HepG2 (cell line): Measurements from ENCODE around the gene APOA1. TPM values are rescaled to one million over a fixed set of nuclear protein-coding genes. Genes with fewer than 3 reads are reported as not detected.

ENCODE experiments used
- ATAC-seq: fragments of 200-7000 bp; cut with Tn5 transposase; 3 replicates; pipeline ENCODE4 v1.9.1; 2020; ENCODE audit warnings: mild to moderate bottlenecking, moderate library complexity
- BruUV-seq: library from RNA; stranded (reverse); fragments of 400-500 nt; replicated peaks from 2 replicates; lab custom pipeline; 2021; lab: Mats Ljungman, UMichigan
- CTCF ChIA-PET: fragments of 300-600 bp; formaldehyde crosslinking; extraction: SDS; loops from one replicate; lab custom pipeline; 2021; ENCODE audit warnings: low total read pairs, inconsistent platforms, low intra/inter-chr PET ratio; lab: Yijun Ruan, JAX
- POLR2A ChIA-PET: fragments of 350-600 bp; sonication (Branson Sonifier 250); formaldehyde crosslinking; loops from one replicate; lab custom pipeline; 2020; ENCODE audit warnings: antibody characterized with exemption, inconsistent platforms; lab: Yijun Ruan, JAX
- DNase-seq: peaks from one replicate; pipeline ENCODE4 v3.0.0-alpha.2; 2015; ENCODE audit warnings: low spot score
- FAIRE-seq: peaks from 3 replicates; lab custom pipeline; 2011; peaks lifted over from hg19 to GRCh38; lab: Jason Lieb, UNC
- H2AFZ ChIP-seq: one replicate; pipeline ENCODE4 v1.6.1; 2011; ENCODE audit warnings: low read length, inconsistent platforms
- H3K27ac ChIP-seq: fragments of 300-600 bp; 3 replicates; pipeline ENCODE4 v1.8.0; 2011; ENCODE audit warnings: mixed run types, mild to moderate bottlenecking, mixed read lengths, low read length, inconsistent platforms; ENCODE audit not compliant: insufficient read depth; ENCODE audit errors: extremely low read length
- H3K27me3 ChIP-seq, 2 experiments: fragments of 200-600 bp in 1 of 2; 2 replicates in 1 of 2; 3 replicates in 1 of 2; pipeline versions ENCODE4 v1.6.0 to v1.8.0; 2011; ENCODE audit warnings: low read length in 2 of 2, mild to moderate bottlenecking in 2 of 2, moderate library complexity in 2 of 2, inconsistent platforms in 1 of 2; ENCODE audit not compliant: insufficient read depth in 2 of 2, control insufficient read depth in 1 of 2
- H3K36me3 ChIP-seq, 2 experiments: fragments of 200-600 bp in 1 of 2; replicated peaks in 1 of 2; 2 replicates in 1 of 2; 3 replicates in 1 of 2; pipeline versions ENCODE4 v1.5.1 to v1.8.0; 2011; ENCODE audit warnings: low read length in 2 of 2, inconsistent platforms in 1 of 2; ENCODE audit not compliant: insufficient read depth in 2 of 2, control insufficient read depth in 1 of 2
- H3K4me1 ChIP-seq: 2 replicates; pipeline ENCODE4 v1.5.1; 2012; ENCODE audit warnings: low read length, inconsistent platforms; ENCODE audit not compliant: insufficient read depth
- H3K4me2 ChIP-seq: 2 replicates; pipeline ENCODE4 v1.6.0; 2011; ENCODE audit warnings: low read depth, low read length, inconsistent platforms
- H3K4me3 ChIP-seq, 3 experiments: fragments of 200-600 bp in 1 of 3; sonication (generic), shearing (Covaris generic) in 1 of 3; replicated peaks in 1 of 3; 2 replicates each; pipeline ENCODE4 v1.5.1; 2011 to 2016; ENCODE audit warnings: low read length in 3 of 3, inconsistent platforms in 2 of 3, low read depth in 2 of 3, mild to moderate bottlenecking in 2 of 3, control low read depth in 1 of 3, mixed read lengths in 1 of 3; ENCODE audit not compliant: insufficient read depth in 1 of 3
- H3K79me2 ChIP-seq: one replicate; pipeline ENCODE4 v1.6.1; 2011; ENCODE audit warnings: low read length, inconsistent platforms; ENCODE audit not compliant: insufficient read depth
- H3K9ac ChIP-seq: 2 replicates; pipeline ENCODE4 v1.6.0; 2011; ENCODE audit warnings: mild to moderate bottlenecking, low read depth, low read length, inconsistent platforms; ENCODE audit not compliant: insufficient read depth
- H3K9me3 ChIP-seq: 2 replicates; pipeline ENCODE4 v1.5.1; 2012; ENCODE audit warnings: mild to moderate bottlenecking, low read length
- H4K20me1 ChIP-seq: 2 replicates; pipeline ENCODE4 v1.6.0; 2011; ENCODE audit warnings: inconsistent platforms, mild to moderate bottlenecking, low read length, moderate library complexity; ENCODE audit not compliant: insufficient read depth
- ASH2L ChIP-seq: fragments of 300-600, 200-600 bp; sonication (generic); IDR thresholded peaks from 2 replicates; pipeline ENCODE4 v1.7.0; 2017; ENCODE audit warnings: low read depth, mild to moderate bottlenecking, moderate library complexity, mixed read lengths, low read length; ENCODE audit not compliant: insufficient read length
- CHD4 ChIP-seq: fragments of 200-600 bp; sonication (generic); IDR thresholded peaks from 2 replicates; pipeline ENCODE4 v1.7.0; 2017; ENCODE audit warnings: mild to moderate bottlenecking, low read length, borderline replicate concordance
- KAT8 ChIP-seq: IDR thresholded peaks from 2 replicates; pipeline ENCODE4 v1.6.1; 2016; ENCODE audit warnings: missing genetic modification reagents, missing compliant biosample characterization
- RBAK ChIP-seq: sonication (generic); formaldehyde crosslinking; IDR thresholded peaks from 2 replicates; pipeline ENCODE4 v1.5.1; 2020; ENCODE audit warnings: mild to moderate bottlenecking, missing genetic modification reagents
- SOX6 ChIP-seq, 2 experiments: fragments of 450-650 bp in 1 of 2; sonication (generic) in 1 of 2; formaldehyde crosslinking in 1 of 2; IDR thresholded peaks; 2 replicates each; pipeline versions ENCODE4 v1.4.0 to v1.6.1; 2017 to 2020; ENCODE audit warnings: antibody characterized with exemption in 1 of 2, mild to moderate bottlenecking in 1 of 2, missing genetic modification reagents in 1 of 2
- SP2 ChIP-seq: sonication (generic); formaldehyde crosslinking; IDR thresholded peaks from 2 replicates; pipeline ENCODE4 v1.5.1; 2020; ENCODE audit warnings: mild to moderate bottlenecking, missing genetic modification reagents
- STAG1 ChIP-seq: sonication (generic); formaldehyde crosslinking; IDR thresholded peaks from 2 replicates; pipeline ENCODE4 v1.4.0; 2020; ENCODE audit warnings: missing genetic modification reagents
- ZBTB1 ChIP-seq: sonication (generic); formaldehyde crosslinking; IDR thresholded peaks from 2 replicates; pipeline ENCODE4 v1.4.0; 2020; ENCODE audit warnings: missing genetic modification reagents, borderline replicate concordance
- ZNF101 ChIP-seq: sonication (generic); formaldehyde crosslinking; IDR thresholded peaks from 2 replicates; pipeline ENCODE4 v1.4.0; 2020; ENCODE audit warnings: mild to moderate bottlenecking, low read depth, missing genetic modification reagents, borderline replicate concordance
- ZNF17 ChIP-seq: sonication (generic); formaldehyde crosslinking; IDR thresholded peaks from 2 replicates; pipeline ENCODE4 v1.5.0; 2020; ENCODE audit warnings: mild to moderate bottlenecking, missing genetic modification reagents
- ZNF441 ChIP-seq: sonication (generic); formaldehyde crosslinking; IDR thresholded peaks from 2 replicates; pipeline ENCODE4 v1.7.0; 2021; ENCODE audit warnings: missing genetic modification reagents, borderline replicate concordance
- ZNF562 ChIP-seq: sonication (generic); formaldehyde crosslinking; IDR thresholded peaks from 2 replicates; pipeline ENCODE4 v1.8.0; 2022; ENCODE audit warnings: missing genetic modification reagents, borderline replicate concordance
- ZNF720 ChIP-seq: sonication (generic); formaldehyde crosslinking; IDR thresholded peaks from 2 replicates; pipeline ENCODE4 v1.4.0; 2020; ENCODE audit warnings: missing genetic modification reagents
- WGBS: methylation state at CpG from one replicate; pipeline ENCODE4 v1.1.6; 2017; ENCODE audit warnings: low lambda C conversion rate; 5-methylcytosine and 5-hydroxymethylcytosine counted together
- in situ Hi-C: cut with HindIII; loops from 2 replicates; pipeline ENCODE4 v1.10.0; 2017; ENCODE audit warnings: low pct_unique_long_range_greater_than_20kb; ENCODE audit not compliant: extremely low pct_ligation_motif_present
- intact Hi-C: fragments of 100-400 bp; cut with micrococcal nuclease; formaldehyde crosslinking; loops from one replicate; pipeline ENCODE4 v1.10.0; 2022; ENCODE audit not compliant: unreplicated experiment
- polyA plus RNA-seq, 8 experiments: library from polyadenylated mRNA; depleted of rRNA in 3 of 8; stranded (reverse) in 7 of 8; unstranded in 1 of 8; fragments of >200 nt; fragmentation: Illumina TruSeq in 4 of 8; extraction: Trizol in 4 of 8; gene quantifications; 2 replicates each; pipeline versions ENCODE4 v1.2.1 to v1.2.3, GENCODE V29; 2011 to 2016; ENCODE audit warnings: low read depth in 4 of 8, missing spikeins in 1 of 8, mixed read lengths in 1 of 8; ENCODE audit not compliant: insufficient read depth in 1 of 8
- total RNA-seq, 5 experiments: library from RNA; depleted of rRNA; stranded (reverse); fragments of >200 nt; fragmentation: Illumina TruSeq; extraction: Trizol; gene quantifications; 2 replicates each; pipeline ENCODE4 v1.2.3, GENCODE V29; 2016; ENCODE audit warnings: low read depth in 1 of 5
- TF ChIP-seq, protein P1 (sequence below): sonication (generic); formaldehyde crosslinking; IDR thresholded peaks from 2 replicates; pipeline ENCODE4 v1.4.0; 2020; ENCODE audit warnings: missing genetic modification reagents, borderline replicate concordance

The APOA1 gene
- total and polyA plus RNA-seq, 2 of the 13 experiments (the other 11 are each of a cell fraction or from before 2014, with no cell fraction given): 1,973 to 5,485 TPM

- TF ChIP-seq ZNF720 (no peak), ZNF17 (CRISPR knock-in tag) (no peak), ZNF441 (no peak), RBAK (no peak), ZNF562 (CRISPR knock-in tag) (no peak)
- TF ChIP-seq, protein P1, sequence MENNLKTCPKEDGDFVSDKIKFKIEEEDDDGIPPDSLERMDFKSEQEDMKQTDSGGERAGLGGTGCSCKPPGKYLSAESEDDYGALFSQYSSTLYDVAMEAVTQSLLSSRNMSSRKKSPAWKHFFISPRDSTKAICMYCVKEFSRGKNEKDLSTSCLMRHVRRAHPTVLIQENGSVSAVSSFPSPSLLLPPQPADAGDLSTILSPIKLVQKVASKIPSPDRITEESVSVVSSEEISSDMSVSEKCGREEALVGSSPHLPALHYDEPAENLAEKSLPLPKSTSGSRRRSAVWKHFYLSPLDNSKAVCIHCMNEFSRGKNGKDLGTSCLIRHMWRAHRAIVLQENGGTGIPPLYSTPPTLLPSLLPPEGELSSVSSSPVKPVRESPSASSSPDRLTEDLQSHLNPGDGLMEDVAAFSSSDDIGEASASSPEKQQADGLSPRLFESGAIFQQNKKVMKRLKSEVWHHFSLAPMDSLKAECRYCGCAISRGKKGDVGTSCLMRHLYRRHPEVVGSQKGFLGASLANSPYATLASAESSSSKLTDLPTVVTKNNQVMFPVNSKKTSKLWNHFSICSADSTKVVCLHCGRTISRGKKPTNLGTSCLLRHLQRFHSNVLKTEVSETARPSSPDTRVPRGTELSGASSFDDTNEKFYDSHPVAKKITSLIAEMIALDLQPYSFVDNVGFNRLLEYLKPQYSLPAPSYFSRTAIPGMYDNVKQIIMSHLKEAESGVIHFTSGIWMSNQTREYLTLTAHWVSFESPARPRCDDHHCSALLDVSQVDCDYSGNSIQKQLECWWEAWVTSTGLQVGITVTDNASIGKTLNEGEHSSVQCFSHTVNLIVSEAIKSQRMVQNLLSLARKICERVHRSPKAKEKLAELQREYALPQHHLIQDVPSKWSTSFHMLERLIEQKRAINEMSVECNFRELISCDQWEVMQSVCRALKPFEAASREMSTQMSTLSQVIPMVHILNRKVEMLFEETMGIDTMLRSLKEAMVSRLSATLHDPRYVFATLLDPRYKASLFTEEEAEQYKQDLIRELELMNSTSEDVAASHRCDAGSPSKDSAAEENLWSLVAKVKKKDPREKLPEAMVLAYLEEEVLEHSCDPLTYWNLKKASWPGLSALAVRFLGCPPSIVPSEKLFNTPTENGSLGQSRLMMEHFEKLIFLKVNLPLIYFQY: no peak
- TF ChIP-seq, all 625 proteins: peak for 0
Observed at GRCh38 chr11:116821050-116821918, 16.1 kb downstream of the APOA1 start (continued).

GRCh38 chr11:116819049-116819448, 18.4 kb downstream of the APOA1 start:
- in situ Hi-C loops: no loop called here
- ChIA-PET POLR2A (interaction anchor here (0.9 to 3.5 kb wide), 2 partner anchors 10 to 11 kb away, joined by 3 to 21 read pairs; partner anchors contain the start of gene APOC3), CTCF (no interaction called here)
- H3K27me3 ChIP-seq: no peaks in the 10 kb centered on the region
- no peaks in the 10 kb centered on the region for H3K79me2 ChIP-seq
- no peak overlapping the region for H3K9ac ChIP-seq
- intact Hi-C loops: no loop called here
- no peak overlapping the region for H3K27ac ChIP-seq
- no peak for ATAC-seq
- TF ChIP-seq KAT8 (no peak), STAG1 (CRISPR knock-in tag) (no peak), SP2 (CRISPR knock-in tag) (no peak), CHD4 (no peak), ASH2L (no peak), ZBTB1 (CRISPR knock-in tag) (no peak), ZNF101 (no peak), SOX6 (IDR thresholded peaks at IDR 0.05) (no peak), SOX6 (CRISPR knock-in tag; IDR thresholded peaks at IDR 0.05) (no peak)
- no peak for FAIRE-seq
- peaks cover 65% of the 10 kb centered on the region for H3K4me1 ChIP-seq
- DNase-seq: no peak
- H4K20me1 ChIP-seq: no peaks in the 10 kb centered on the region
- H3K9me3 ChIP-seq: no peaks in the 10 kb centered on the region
- WGBS: 96% methylated on average over 9 of the region's 9 CpGs
- H3K4me2 ChIP-seq: no peak overlapping the region
- no TSS peak for BruUV-seq
- no peak overlapping the region for H2AFZ ChIP-seq
- H3K36me3 ChIP-seq: no peaks in the 10 kb centered on the region
- H3K4me3 ChIP-seq: no peak overlapping the region
